IPS-20b (cell line): ENCODE data around the gene GFOD1.
"Not testable (repeated sequence)": the region's sequence is repeated elsewhere in the genome, so short reads cannot be mapped to it uniquely, and the experiment has no call there.

Source experiments
- H3K27ac ChIP-seq: one replicate; pipeline ENCODE4 v1.5.1; 2013; ENCODE audit warnings: low read length
- H3K27me3 ChIP-seq: 2 replicates; pipeline ENCODE4 v1.6.1; 2013; ENCODE audit warnings: mild to moderate bottlenecking, low read length, inconsistent platforms; ENCODE audit not compliant: insufficient read depth
- H3K36me3 ChIP-seq: 2 replicates; pipeline ENCODE4 v1.6.1; 2013; ENCODE audit warnings: low read depth, mild to moderate bottlenecking, inconsistent platforms, low read length, moderate library complexity; ENCODE audit not compliant: insufficient read depth
- H3K4me1 ChIP-seq: 2 replicates; pipeline ENCODE4 v1.6.1; 2013; ENCODE audit warnings: mild to moderate bottlenecking, control low read depth, inconsistent platforms, low read length, moderate library complexity; ENCODE audit not compliant: insufficient read depth
- H3K4me3 ChIP-seq: 2 replicates; pipeline ENCODE4 v1.5.1; 2013; ENCODE audit warnings: mild to moderate bottlenecking, low read length, inconsistent platforms
- H3K9ac ChIP-seq: 2 replicates; pipeline ENCODE4 v1.6.1; 2013; ENCODE audit warnings: low read depth, mild to moderate bottlenecking, inconsistent platforms, low read length, moderate library complexity
- H3K9me3 ChIP-seq: 2 replicates; pipeline ENCODE4 v1.6.1; 2013; ENCODE audit warnings: mild to moderate bottlenecking, low read depth, low read length, inconsistent platforms; ENCODE audit not compliant: insufficient read depth

GFOD1 gene

DNA sequence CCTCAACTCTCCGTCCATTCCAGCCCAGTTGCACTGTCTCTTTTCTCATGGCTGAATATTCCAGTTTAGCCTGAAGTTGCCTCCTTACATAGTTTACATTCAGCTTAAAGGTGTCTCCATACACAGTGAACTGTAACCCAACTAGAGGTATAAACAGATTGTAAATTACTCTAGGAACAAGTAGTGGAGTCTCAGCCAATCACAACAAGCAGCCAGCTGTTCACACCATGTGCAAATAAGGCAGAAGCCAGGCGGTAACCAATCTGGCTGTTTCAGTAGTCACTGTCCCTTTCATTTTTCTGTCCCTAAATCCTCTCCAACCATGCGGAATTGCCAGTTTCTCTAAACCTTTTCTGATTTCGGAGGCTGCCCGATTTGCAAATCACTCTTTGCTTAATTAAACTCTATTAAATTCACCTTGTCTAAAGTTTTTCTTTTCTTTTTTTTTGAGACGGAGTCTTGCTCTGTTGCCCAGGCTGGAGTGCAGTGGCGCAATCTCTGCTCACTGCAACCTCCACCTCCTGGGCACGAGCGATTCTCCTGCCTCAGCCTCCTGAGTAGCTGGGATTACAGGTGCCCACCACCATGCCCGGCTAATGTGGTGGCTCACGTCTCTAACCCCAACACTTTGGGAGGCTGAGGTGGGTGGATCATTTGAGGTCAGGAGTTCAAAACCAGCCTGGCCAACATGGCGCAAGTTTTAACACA lies 37.6 kb upstream of the GFOD1 start:
- Histone ChIP-seq H3K4me3 (no peak overlapping the region), H3K9me3 (no peaks in the 10 kb centered on the region), H3K4me1 (peaks cover 6% of the 10 kb centered on the region; the same call in 1 of the 2 replicates), H3K27ac (no peak overlapping the region), H3K36me3 (no peaks in the 10 kb centered on the region), H3K27me3 (no peaks in the 10 kb centered on the region), H3K9ac (no peak overlapping the region)

DNA sequence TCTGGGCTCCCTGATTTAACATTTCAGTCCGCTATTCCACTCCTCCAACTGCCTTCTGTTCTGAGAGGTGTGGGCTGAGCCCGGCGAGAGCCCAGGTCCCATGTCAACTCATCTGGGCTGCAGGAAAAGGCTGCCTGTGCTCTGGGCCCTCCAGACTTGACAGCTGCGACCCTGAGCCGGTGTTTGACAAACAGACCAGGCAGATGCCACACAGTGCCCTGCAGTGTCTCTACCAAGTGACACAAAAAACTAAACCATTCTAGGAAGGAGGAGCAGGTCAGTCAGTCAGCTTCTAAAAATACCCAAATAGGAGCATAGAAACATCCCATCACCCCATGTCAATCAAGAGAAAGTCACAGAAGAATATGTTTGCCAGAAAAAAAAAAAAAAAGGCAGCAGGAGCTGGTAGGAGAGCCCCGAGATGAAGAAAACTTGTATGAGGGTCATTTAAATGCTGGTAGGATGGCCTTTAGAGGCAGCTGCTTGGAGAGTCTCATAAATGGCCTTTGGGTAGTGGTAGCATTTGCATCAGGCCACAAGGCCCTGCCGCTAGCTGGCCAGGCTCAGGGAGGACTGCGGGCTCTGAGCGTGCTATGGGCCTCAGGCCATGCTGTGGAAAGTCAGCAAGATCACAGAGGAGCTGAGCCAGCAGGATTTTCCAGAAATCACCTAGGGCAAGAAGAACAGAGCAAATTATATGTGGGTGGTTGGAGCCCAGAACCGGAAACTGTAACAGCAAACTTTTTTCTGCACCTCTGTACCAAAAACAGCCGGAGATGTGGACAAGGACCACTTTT lies 36.6 kb upstream of the GFOD1 start:
- Histone ChIP-seq H3K4me3 (no peak overlapping the region), H3K9me3 (no peaks in the 10 kb centered on the region), H3K27ac (no peak overlapping the region), H3K4me1 (peaks cover 4% of the 10 kb centered on the region; the same call in 1 of the 2 replicates), H3K36me3 (no peaks in the 10 kb centered on the region), H3K27me3 (no peaks in the 10 kb centered on the region), H3K9ac (no peak overlapping the region)

DNA sequence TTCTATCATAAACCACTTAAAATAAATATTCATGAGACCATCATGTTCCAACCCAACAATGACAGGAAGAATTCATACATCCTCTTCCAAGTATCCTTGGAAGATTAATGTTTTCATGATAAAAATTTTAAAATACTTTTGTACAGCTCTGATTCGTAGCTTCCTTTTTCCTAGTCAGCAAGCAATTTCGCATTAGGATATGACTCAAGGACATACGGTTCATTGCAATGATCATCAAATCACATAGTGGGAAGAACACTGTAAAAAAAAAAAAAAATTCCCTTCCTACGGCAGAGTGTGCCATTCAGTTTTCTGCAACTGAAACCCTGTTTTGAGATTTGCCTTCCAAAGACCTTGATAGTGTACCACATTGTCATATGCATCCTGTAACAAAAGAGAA lies 35.3 kb upstream of the GFOD1 start:
- H3K9me3 ChIP-seq = no peaks in the 10 kb centered on the region
- no peaks in the 10 kb centered on the region for H3K27me3 ChIP-seq
- H3K36me3 ChIP-seq = no peaks in the 10 kb centered on the region
- no peak overlapping the region for H3K27ac ChIP-seq
- no peaks in the 10 kb centered on the region for H3K4me1 ChIP-seq
- no peak overlapping the region for H3K4me3 ChIP-seq
- no peak overlapping the region for H3K9ac ChIP-seq

DNA sequence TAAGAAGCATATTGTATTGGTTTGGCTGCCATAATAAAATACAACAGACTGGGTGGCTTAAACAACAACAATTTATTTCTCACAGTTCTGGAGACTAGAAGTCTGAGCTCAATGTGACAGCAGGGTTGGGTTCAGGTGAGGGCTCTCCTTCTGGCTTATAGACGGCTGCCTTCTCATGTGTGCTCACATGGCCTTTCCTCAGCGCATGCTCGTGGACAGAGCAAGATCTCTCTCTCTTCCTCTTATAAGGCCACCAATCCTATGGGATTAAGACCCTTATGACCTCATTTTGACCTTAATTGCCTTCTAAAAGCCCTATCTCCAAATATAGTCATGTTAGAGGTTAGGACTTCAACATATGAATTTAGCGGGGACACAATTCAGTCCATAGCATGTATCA lies 32.4 kb upstream of the GFOD1 start:
- H3K27ac ChIP-seq = no peak overlapping the region
- no peaks in the 10 kb centered on the region for H3K36me3 ChIP-seq
- no peaks in the 10 kb centered on the region for H3K27me3 ChIP-seq
- no peak overlapping the region for H3K9ac ChIP-seq
- no peaks in the 10 kb centered on the region for H3K9me3 ChIP-seq
- H3K4me3 ChIP-seq = no peak overlapping the region
- H3K4me1 ChIP-seq = no peaks in the 10 kb centered on the region

DNA sequence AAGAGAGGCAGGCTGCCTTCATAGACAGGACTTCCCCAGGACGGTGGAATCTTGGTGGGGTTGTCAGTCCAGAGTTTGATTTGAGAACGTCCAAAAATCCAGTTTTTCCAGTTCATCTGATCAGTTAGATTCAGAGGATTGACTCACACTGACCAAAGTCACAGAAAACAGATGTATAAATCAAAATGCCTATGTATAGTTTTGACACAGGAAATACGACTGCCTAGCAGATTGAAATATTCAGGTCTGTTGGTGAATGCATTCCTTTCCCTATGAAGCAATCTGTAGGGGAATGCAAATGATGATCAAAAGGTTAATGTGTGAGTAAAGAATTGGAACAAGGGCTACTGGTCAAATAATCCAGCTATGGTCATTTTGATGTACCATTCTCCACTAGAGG lies 29.7 kb upstream of the GFOD1 start:
- Histone ChIP-seq H3K27me3 (no peaks in the 10 kb centered on the region), H3K4me3 (no peak overlapping the region), H3K36me3 (no peaks in the 10 kb centered on the region), H3K4me1 (no peaks in the 10 kb centered on the region), H3K9me3 (no peaks in the 10 kb centered on the region), H3K9ac (no peak overlapping the region), H3K27ac (no peak overlapping the region)

DNA sequence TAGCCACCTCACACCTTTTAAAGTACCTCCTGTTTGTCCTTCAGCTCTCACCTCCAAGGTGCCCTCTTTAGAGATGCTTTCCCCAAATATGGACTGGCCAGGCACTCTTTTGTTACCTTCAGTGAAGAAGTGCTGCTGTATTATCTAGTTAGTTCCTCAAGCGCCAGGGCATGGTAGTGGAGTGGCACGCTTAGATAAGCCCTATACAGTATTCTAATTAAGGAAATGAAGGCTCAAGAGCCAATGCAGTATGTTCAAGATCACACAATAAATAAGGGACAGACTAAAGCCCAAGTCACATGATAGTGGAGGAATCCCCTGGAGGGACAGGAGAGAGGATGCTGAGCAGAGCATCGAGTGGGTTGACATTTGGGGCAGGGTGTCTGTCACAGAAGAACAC lies 28.5 kb upstream of the GFOD1 start:
- no peaks in the 10 kb centered on the region for H3K27me3 ChIP-seq
- H3K4me3 ChIP-seq = no peak overlapping the region
- H3K9me3 ChIP-seq = no peaks in the 10 kb centered on the region
- no peak overlapping the region for H3K9ac ChIP-seq
- no peak overlapping the region for H3K27ac ChIP-seq
- H3K4me1 ChIP-seq = no peaks in the 10 kb centered on the region
- no peaks in the 10 kb centered on the region for H3K36me3 ChIP-seq

DNA sequence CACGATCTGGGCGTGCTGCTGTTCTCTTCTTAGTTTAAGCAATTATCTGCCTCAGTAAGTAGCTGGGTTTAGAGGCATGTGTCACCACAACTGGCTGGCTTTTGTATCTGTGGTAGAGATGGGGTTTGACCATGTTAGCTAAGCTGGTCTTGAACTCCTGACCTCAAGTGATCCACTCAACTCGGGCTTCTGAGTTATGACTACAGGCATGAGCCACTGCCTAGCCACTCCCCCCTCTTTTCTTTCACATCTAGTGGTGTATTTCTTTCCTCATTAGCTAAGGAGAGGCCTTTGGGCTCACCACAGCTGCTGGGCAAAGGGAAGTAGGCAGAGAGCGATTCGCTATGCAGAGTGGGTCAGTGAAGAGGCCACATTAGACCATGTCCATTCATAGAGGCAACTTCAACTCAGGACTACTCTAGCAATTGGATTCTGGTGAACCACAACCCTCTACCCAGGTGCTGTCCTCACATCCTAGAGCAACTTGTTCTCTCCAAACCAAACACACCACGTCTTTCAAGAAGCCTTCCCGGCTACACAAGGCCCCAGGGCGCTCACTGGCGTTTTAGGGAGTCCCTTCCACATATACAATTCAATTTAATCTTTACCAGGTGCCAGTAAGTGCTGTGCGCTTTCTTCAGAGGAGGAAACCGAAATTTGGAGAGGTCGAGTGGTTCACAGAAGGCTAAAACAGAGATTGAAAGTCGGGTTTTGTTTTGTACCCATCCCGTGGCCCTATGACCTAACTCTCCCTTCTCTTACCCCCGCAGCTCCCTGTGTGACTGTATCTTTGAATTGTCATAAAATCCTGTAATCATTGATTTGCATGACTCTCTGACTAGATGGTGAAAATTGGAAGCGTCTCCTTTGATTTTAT lies 26.5 kb upstream of the GFOD1 start:
- no peaks in the 10 kb centered on the region for H3K4me1 ChIP-seq
- H3K27me3 ChIP-seq = no peaks in the 10 kb centered on the region
- no peak overlapping the region for H3K9ac ChIP-seq
- H3K36me3 ChIP-seq = no peaks in the 10 kb centered on the region
- H3K9me3 ChIP-seq = no peaks in the 10 kb centered on the region
- H3K4me3 ChIP-seq = no peak overlapping the region
- no peak overlapping the region for H3K27ac ChIP-seq

DNA sequence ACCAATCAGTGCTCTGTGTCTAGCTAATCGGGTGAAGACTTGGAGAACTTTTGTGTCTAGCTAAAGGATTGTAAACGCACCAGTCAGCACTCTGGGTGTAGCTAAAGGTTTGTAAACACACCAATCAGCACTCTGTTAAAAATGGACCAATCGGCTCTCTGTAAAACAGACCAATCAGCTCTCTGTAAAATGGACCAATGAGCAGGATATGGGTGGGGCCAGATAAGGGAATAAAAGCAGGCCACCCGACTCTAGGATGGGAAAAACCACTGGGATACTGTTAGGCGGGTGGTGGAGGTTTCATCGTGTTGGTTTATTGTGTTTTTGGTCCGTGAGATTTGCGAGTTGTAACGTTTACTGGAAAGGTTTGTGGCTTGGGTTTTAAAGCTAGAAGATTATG lies 25.5 kb upstream of the GFOD1 start:
- H3K27me3 ChIP-seq = no peaks in the 10 kb centered on the region
- H3K4me1 ChIP-seq = no peaks in the 10 kb centered on the region
- no peaks in the 10 kb centered on the region for H3K9me3 ChIP-seq
- H3K36me3 ChIP-seq = no peaks in the 10 kb centered on the region
- no peak overlapping the region for H3K9ac ChIP-seq
- no peak overlapping the region for H3K27ac ChIP-seq
- no peak overlapping the region for H3K4me3 ChIP-seq

DNA sequence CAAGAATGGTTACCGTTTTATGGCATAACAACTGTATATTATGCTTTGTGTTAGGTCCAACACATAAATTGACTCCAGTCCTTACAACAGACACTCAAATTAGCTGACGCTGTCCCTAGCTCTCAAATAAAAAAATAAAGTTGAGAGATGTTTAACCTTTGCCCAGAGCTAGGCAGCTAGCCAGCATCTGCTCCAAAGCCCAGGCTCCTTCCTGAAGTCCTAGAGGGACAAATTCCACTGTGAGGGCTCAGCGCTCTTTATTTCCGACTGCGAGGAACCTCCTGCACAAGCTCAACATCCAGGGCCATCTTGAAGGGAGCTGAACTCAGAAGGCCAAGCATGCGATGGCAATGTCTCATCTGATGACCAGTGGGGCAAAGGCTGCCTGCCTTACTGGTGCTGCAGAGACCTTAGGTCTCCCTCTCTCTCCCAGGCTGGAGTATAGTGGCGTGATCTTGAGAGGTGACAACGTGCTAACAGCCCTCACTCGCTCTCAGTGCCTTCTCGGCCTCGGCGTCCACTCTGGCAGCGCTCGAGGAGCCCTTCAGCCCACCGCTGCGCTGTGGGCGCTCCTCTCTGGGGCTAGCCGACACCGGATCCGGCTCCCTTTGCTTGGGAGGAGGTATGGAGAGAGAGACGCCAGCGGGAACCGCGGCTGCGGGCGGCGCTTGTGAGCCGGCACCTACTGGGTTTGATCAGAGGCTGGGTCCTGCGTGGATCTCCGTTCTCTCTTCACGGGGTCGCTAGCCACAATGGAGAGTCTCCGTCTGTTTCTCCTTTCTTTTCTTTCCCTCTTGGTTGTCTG lies 24.7 kb upstream of the GFOD1 start:
- H3K9ac ChIP-seq = no peak overlapping the region
- no peak overlapping the region for H3K4me3 ChIP-seq
- no peaks in the 10 kb centered on the region for H3K4me1 ChIP-seq
- H3K36me3 ChIP-seq = no peaks in the 10 kb centered on the region
- H3K27ac ChIP-seq = no peak overlapping the region
- H3K9me3 ChIP-seq = no peaks in the 10 kb centered on the region
- H3K27me3 ChIP-seq = no peaks in the 10 kb centered on the region

DNA sequence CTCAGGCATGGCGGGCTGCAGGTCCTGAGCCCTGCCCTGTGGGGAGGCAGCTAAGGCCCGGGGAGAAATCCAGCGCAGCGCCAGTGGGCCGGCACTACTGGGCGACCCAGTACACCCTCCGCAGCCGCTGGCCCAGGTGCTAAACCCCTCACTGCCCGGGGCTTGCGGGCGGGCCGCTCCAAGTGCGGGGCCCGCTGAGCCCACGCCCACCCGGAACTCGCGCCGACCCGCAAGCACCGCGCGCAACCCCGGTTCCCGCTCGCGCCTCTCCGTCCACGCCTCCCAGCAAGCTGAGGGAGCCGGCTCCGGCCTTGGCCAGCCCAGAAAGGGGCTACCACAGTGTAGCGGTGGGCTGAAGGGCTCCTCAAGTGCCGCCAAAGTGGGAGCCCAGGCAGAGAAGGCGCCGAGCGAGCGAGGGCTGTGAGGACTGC lies 23.8 kb upstream of the GFOD1 start:
- H3K27ac ChIP-seq, H3K36me3 ChIP-seq, H3K27me3 ChIP-seq, H3K9ac ChIP-seq, H3K4me3 ChIP-seq, H3K4me1 ChIP-seq, H3K9me3 ChIP-seq: not testable (repeated sequence)

DNA sequence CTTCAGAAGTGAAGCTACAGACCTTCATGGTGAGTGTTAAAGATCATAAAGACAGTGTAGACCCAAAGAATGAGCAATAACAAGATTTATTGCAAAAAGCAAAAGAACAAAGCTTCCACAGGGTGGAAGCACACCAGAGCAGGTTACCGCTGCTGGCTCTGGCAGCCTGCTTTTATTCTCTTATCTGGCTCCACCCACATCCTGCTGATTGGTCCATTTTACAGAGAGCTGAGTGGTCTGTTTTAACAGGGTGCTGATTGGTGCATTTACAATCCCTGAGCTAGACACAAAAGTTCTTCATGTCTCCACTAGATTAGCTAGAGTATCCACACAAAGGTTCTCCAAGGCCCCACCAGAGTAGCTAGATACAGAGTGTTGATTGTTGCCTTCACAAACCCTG lies 23.0 kb upstream of the GFOD1 start:
- H3K9me3 ChIP-seq, H3K27ac ChIP-seq, H3K27me3 ChIP-seq, H3K4me1 ChIP-seq, H3K36me3 ChIP-seq, H3K9ac ChIP-seq, H3K4me3 ChIP-seq: not testable (repeated sequence)
